Esophagus squamous epithelium (tissue), 4 donors: ENCODE data around the gene GSC.
"Not testable (repeated sequence)": the region's sequence is repeated elsewhere in the genome, so short reads cannot be mapped to it uniquely, and the experiment has no call there.

Experiments
- POLR2A ChIP-seq, 4 donors: fragments of 450-650 bp; IDR thresholded peaks; one replicate each; pipeline ENCODE4 v1.6.1; 2017; ENCODE audit warnings: antibody characterized with exemption in 4 of 4, mild to moderate bottlenecking in 4 of 4, moderate library complexity in 3 of 4
- TF ChIP-seq, protein P1 (sequence below), 6 experiments: fragments of 450-650 bp in 4 of 6; fragments of 200-600 bp in 2 of 6; sonication (generic) in 2 of 6; IDR thresholded peaks; one replicate each; pipeline ENCODE4 v1.5.1; 2016 to 2019; ENCODE audit warnings: antibody characterized with exemption in 6 of 6, mild to moderate bottlenecking in 4 of 6, moderate library complexity in 4 of 6

DNA sequence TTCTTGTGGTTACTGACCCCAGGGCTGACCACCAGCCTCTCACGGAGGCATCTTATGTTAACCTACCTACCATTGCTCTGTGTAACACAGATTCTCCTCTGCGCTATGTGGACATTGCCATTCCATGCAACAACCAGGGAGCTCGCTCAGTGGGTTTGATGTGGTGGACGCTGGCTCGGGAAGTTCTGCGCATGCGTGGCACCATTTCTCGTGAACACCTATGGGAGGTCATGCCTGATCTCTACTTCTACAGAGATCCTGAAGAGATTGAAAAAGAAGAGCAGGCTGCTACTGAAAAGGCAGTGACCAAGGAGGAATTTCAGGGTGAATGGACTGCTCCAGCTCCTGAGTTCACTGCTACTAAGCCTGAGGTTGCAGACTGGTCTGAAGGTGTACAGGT is 43.3 kb downstream of the GSC start:
- not testable (repeated sequence) for TF ChIP-seq POLR2A (IDR thresholded peaks at IDR 0.05)
- TF ChIP-seq, protein P1, sequence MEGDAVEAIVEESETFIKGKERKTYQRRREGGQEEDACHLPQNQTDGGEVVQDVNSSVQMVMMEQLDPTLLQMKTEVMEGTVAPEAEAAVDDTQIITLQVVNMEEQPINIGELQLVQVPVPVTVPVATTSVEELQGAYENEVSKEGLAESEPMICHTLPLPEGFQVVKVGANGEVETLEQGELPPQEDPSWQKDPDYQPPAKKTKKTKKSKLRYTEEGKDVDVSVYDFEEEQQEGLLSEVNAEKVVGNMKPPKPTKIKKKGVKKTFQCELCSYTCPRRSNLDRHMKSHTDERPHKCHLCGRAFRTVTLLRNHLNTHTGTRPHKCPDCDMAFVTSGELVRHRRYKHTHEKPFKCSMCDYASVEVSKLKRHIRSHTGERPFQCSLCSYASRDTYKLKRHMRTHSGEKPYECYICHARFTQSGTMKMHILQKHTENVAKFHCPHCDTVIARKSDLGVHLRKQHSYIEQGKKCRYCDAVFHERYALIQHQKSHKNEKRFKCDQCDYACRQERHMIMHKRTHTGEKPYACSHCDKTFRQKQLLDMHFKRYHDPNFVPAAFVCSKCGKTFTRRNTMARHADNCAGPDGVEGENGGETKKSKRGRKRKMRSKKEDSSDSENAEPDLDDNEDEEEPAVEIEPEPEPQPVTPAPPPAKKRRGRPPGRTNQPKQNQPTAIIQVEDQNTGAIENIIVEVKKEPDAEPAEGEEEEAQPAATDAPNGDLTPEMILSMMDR (IDR thresholded peaks at IDR 0.05), result not testable (repeated sequence)
